Limb (tissue), 2 donors: Measurements from ENCODE around the gene IRF6.
"Not testable (repeated sequence)": the region's sequence is repeated elsewhere in the genome, so short reads cannot be mapped to it uniquely, and the experiment has no call there.

Experiments
- DNase-seq, 2 donors: peaks; one replicate each; pipeline ENCODE4 v3.0.0-alpha.2; 2016; ENCODE audit errors: extremely low spot score in 2 of 2

Gene IRF6

GRCh38 chr1:209823143-209824041 lies 17.4 kb upstream of the IRF6 start:
- peak in 1 of 2 donors; percentile 76 for DNase-seq

GRCh38 chr1:209822706-209823105 lies 16.8 kb upstream of the IRF6 start:
- DNase-seq = no peak

DNA sequence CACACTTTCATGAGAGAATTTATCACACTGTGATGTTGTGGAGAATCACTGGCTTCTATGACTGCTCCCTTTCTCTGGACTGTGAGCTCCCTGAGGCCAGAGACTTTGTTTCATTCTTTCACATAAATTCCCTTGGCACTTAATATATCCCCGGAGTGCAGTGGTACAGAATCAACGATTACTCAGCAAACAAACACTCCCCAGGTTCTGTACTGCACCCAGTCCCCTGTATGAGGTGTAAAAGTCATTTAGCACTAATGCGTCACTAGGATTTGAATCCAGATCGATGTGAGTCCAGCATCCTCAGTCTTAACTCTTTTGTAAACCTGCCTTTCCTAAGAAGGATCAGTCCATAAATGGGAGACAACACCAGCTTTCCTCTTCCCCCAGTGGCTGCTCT lies 15.0 kb upstream of the IRF6 start:
- DNase-seq = no peak

GRCh38 chr1:209819058-209819457 lies 13.1 kb upstream of the IRF6 start:
- no peak for DNase-seq

DNA sequence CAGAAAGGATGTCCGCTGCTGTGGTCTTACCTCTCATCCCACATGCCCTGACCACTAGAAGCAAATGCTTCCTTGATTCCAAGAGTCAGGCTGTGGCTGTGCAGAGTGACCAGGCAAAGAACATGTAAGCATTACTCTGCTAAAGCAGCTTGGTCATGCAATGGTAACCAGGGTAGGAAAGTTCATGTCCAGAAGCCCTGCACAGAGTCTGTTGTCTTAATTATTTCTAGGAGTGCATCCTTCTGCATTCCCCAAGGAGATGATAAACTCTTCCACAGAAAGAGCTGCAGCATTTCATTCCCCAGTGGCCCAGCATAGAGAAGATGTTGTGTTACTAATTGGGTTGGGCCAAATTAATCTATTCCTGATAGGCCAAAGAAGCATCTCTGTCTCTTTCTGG lies 11.7 kb upstream of the IRF6 start:
- no peak for DNase-seq

GRCh38 chr1:209816923-209817322 lies 11.0 kb upstream of the IRF6 start:
- DNase-seq = no peak

DNA sequence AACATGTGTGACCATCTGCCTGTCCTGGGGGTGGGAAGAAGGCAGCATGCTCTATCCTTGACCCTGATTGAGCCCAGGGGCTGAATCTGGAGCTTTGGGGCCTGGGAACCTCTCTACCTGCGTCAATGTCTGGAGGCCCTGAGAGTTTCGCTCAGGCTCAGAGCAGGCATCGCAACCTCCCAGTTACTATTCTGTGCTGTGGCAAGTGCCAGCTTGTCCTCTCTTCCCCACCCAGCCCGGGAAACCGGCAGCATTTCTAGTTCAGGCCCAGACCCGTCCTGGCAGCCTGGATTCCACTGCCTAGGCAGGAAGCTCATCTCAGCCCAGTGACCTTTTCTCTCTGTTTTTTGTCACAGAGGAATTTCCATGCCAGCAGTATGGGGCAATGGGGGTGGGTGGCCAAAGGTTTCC lies 10.0 kb upstream of the IRF6 start:
- no peak for DNase-seq

DNA sequence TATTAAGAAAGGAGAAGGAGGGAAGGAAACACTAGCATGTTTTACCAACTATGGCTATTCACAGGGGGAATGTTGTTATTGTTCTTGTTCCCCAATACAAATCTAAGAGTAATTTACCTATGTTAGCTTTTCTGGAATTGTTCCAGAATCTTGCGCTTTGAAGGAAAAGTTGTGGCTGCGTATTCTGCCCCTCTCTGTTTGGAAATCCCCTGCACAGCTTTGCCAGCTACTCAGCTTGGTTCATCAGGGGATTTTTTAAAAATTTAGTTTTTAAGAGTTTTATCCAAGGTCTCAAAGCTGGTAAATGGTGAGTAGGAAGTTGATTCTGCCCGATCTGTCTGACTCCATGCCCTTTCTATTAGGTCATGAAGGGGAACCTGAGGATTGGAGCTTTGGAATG lies 9.5 kb upstream of the IRF6 start:
- DNase-seq = no peak

- DNase-seq = no peak
Observed at GRCh38 chr1:209813902-209814301, 8.0 kb upstream of the IRF6 start.

GRCh38 chr1:209810783-209811182 lies 4.8 kb upstream of the IRF6 start:
- DNase-seq = no peak

DNA sequence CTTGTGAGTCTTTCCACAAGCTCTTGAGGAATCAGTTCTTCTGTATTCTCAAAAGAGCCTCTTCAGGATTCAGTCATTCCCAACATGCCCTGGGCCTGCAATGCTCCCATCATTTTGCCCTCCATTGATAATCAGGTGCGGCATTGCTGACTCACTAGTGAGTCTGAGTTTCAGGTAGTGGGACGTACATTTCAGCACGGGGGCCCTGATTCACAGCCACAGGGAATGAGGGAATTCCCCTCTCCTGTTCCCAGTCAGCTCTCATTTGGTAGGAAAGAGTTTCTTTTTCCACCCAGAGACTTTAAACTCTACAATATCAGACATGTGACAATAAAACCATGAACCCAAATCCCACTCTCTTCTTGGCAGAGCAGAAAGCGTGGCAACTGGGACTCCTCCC lies 3.7 kb upstream of the IRF6 start:
- no peak for DNase-seq

DNA sequence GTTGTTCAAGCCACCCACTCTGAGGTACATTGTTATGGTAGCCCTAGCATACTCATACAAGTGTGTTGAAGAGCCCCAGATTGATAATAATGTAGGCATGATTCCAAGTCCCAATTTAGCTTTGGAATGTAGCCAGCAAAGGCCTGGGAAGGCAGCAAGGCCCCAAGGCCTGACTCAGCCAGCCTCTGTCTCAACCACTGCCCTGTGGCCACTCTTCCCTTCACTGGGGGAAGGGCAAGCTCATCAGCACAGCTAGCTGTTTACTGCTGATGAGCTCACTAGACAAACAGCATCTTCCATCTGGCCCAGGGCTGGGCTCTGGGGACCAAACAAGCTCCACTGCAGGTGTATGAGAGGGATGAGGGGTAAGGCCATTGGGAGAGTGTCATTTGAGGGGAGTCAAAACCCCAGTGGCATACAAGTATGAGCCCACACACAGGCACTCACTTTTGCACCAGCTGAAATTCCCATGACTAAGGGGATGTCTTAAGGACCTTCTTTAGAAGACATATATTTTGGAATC lies 2.2 kb upstream of the IRF6 start:
- no peak for DNase-seq

DNA sequence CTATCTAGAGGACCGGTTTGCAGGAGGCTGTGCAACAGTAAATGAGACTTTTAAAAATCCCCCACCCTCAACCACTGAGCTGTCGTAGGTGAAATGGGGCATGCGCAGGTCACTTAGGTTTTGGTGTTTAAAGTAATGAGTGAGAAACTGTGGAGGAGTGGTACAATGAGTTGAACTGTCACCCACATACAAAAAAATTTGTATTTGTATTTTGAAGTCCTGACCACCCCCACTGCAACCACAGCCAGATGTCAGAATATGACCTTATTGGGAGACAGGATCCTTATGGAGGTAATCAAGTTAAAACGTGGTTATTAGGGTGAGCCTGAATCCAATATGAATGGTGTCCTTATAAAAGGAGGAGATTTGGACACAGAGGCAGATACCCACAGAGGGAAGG lies 1.6 kb upstream of the IRF6 start:
- DNase-seq = no peak

- no peak for DNase-seq
Observed at GRCh38 chr1:209805341-209805781, 581 bp downstream of the IRF6 start.

- no peak for DNase-seq
Observed at GRCh38 chr1:209803568-209803967, 2.4 kb downstream of the IRF6 start.

- no peak for DNase-seq
Observed at GRCh38 chr1:209802780-209803152, 3.2 kb downstream of the IRF6 start.

DNA sequence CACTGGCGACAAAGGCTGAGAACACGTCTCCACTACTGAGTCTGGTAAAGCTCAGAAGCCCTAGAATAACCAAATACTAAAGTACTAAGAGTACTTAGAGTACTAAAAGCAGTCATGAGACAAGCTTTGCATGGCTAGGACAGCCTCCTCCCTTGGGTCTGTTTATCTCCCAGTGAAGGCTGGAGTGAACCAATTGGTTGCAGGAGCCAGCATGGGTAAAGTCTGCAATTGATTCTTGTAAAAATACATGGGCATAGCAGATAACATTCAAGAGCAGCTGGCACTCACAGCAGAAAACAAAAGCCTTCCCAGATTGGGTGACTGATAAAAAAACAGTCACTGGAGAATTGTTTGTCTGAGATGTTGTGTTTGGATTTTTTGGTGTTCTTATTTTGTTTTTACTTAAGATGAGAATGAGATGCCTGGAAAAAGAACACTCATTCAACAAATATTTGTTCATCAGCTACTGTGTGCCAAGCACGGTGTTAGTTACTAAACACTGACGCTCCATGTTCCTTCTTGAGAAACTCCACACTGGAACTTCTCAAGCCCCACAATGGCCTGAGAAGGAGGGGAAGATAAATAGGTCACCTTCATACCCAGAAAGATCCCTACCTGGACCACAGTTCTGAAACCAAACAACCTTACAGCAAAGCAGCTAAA lies 3.7 kb downstream of the IRF6 start:
- no peak for DNase-seq

GRCh38 chr1:209800984-209801834 lies 4.7 kb downstream of the IRF6 start:
- DNase-seq = peak in 1 of 2 donors; percentile 38

DNA sequence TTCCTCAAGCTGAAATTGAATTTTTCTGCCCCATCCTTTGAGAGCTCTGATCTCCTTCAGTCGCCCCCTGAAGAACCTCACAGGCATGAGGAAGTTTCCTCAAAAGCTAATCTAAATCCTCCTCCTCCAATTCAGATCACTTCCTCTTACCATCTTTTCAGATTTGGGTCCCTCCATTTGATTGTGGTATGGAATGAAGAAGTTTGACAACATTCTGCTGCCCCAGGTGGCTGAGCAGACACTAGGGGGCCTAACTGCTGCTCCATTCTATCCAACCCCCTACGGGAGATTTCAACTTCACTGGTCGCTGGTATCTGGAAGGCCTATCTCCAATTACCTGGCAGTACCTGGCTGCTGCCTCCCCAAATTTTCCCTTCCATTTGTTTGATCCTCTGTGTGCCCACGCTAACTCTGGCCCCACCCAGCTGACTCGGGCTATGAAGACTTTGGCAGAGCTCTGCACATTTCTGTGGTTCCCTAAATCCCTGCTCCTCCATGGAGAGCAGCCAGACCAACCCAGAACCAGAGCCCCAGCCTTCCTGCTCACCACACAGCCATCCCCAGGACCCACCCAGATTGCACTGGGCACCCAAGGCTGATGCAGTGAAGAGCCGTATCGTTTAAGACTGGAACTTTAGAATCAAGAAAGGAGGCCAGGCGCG lies 7.8 kb downstream of the IRF6 start:
- no peak for DNase-seq

DNA sequence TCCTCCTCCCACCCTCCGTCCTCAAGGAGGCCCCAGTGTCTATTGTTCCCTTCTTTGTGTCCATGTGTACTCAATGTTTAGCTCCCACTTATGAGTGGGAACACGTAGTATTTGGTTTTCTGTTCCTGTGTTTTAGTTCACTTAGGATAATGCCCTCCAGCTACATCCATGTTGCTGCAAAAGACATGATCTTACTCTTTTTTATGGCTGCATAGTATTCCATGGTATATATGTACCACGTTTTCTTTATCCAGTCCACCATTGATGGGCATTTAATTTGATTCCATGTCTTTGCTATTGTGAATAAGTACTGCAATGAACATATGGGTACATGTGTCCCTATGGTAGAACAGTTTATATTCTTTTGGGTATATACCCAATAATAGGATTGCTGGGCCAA lies 12.2 kb downstream of the IRF6 start:
- DNase-seq = not testable (repeated sequence)

DNA sequence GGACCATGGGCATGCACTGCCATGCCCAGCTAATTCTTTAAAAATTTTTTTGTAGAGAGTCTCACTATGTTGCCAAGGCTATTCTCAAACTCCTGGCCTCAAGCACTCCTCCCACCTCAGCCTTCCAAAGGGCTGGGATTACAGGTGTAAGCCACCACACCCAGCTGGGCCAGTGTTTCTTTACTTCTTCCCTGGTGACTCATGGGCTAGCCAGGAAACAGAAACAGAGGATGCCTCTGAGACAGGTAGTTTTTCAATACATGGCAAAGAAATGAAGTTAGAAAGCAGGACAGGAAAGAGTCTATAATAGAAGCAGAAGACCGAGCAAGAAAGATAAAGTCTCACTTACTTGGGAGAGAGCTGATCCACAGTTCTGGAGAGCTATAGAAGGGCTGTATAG lies 14.0 kb downstream of the IRF6 start:
- no peak for DNase-seq
